ENCODE measurements around the gene CNKSR1.

- no peak for TF ChIP-seq CTCF (IDR thresholded peaks at IDR 0.05)
- TF ChIP-seq POLR2A (IDR thresholded peaks at IDR 0.05), result no peak
Measured at GRCh38 chr1:26158908-26159742, 18.2 kb upstream of the CNKSR1 start, which contains the start of gene FAM110D.

Measured in lower leg skin (tissue), 3 donors.